ENCODE results near the gene RNF11.

- TF ChIP-seq CTCF (IDR thresholded peaks at IDR 0.05; ENCODE audit: insufficient read depth, low read length, poor library complexity, severe bottlenecking) (no peak), EZH2phosphoT487 (conservative IDR thresholded peaks at IDR 0.05; ENCODE audit: low read length) (no peak)
Observed at GRCh38 chr1:51234721-51235425, 1.2 kb upstream of the RNF11 start.
